GM12892 (cell line): Measurements from ENCODE around the gene EXOC4.

ENCODE experiments used
- POLR2A ChIP-seq: IDR thresholded peaks from 2 replicates; pipeline ENCODE4 v1.6.1; 2011; ENCODE audit warnings: low read depth, low read length, control low read depth
- POLR2AphosphoS5 ChIP-seq: IDR thresholded peaks from 2 replicates; pipeline ENCODE4 v1.6.1; 2011; ENCODE audit warnings: low read depth, low read length, control low read depth

GRCh38 chr7:133885213-133885612 is 632.3 kb downstream of the EXOC4 start:
- TF ChIP-seq POLR2AphosphoS5 (no peak), POLR2A (no peak)
